Naive thymus-derived CD4-positive, alpha-beta T cell (primary cell): ENCODE data around the gene FILIP1. TPM values are rescaled to one million over a fixed set of nuclear protein-coding genes. Genes with fewer than 3 reads are reported as not detected.

ENCODE experiments used
- ATAC-seq: fragments of 150-1000 bp; cut with Tn5 transposase; 2 replicates; pipeline ENCODE4 v1.10.0; 2021; ENCODE audit warnings: mild to moderate bottlenecking, moderate library complexity
- CTCF ChIA-PET: fragments of 350-600 bp; sonication (Branson Sonifier 250); formaldehyde crosslinking; loops from one replicate; lab custom pipeline; 2021; ENCODE audit warnings: antibody characterized with exemption; lab: Charles Lee
- POLR2A ChIA-PET: fragments of 350-600 bp; sonication (Branson Sonifier 250); formaldehyde crosslinking; loops from one replicate; lab custom pipeline; 2021; ENCODE audit warnings: antibody characterized with exemption, inconsistent platforms; lab: Charles Lee
- DNase-seq, 9 donors: peaks; one replicate each; pipeline versions ENCODE4 v3.0.0 to v3.0.0-alpha.2; 2020 to 2022; ENCODE audit warnings: mixed read lengths in 1 of 9
- H3K27ac ChIP-seq: one replicate; pipeline ENCODE4 v1.7.0; 2013; ENCODE audit warnings: mild to moderate bottlenecking, low read depth, low read length, moderate library complexity
- H3K27me3 ChIP-seq, 2 donors: one replicate each; pipeline ENCODE4 v1.7.0; 2013; ENCODE audit warnings: low read length in 2 of 2, mild to moderate bottlenecking in 2 of 2, moderate library complexity in 2 of 2; ENCODE audit not compliant: control insufficient read depth in 2 of 2, insufficient read depth in 2 of 2
- H3K36me3 ChIP-seq, 3 experiments: 1 replicate in 2 of 3; 2 replicates in 1 of 3; pipeline ENCODE4 v1.7.0; 2013; ENCODE audit warnings: low read length in 3 of 3, mild to moderate bottlenecking in 3 of 3, moderate library complexity in 1 of 3; ENCODE audit not compliant: insufficient read depth in 3 of 3, control insufficient read depth in 2 of 3
- H3K4me1 ChIP-seq, 2 donors: one replicate each; pipeline ENCODE4 v1.7.0; 2013; ENCODE audit warnings: low read length in 2 of 2, mild to moderate bottlenecking in 2 of 2, moderate library complexity in 1 of 2; ENCODE audit not compliant: control insufficient read depth in 2 of 2, insufficient read depth in 2 of 2
- H3K4me3 ChIP-seq: 2 replicates; pipeline ENCODE4 v1.7.0; 2013; ENCODE audit warnings: mild to moderate bottlenecking, low read length
- H3K9me3 ChIP-seq, 3 experiments: 1 replicate in 2 of 3; 2 replicates in 1 of 3; pipeline ENCODE4 v1.7.0; 2013; ENCODE audit warnings: low read length in 3 of 3; ENCODE audit not compliant: control insufficient read depth in 2 of 3
- H3K27ac Mint-ChIP-seq, 9 donors: one replicate each; pipeline ENCODE4 v1.8.0; 2020 to 2022; ENCODE audit warnings: mixed read lengths in 9 of 9, mild to moderate bottlenecking in 8 of 9, moderate library complexity in 5 of 9, inconsistent platforms in 2 of 9
- H3K27me3 Mint-ChIP-seq, 5 donors: one replicate each; pipeline ENCODE4 v1.8.0; 2021 to 2022; ENCODE audit warnings: mixed read lengths in 5 of 5, mild to moderate bottlenecking in 1 of 5
- H3K36me3 Mint-ChIP-seq, 5 donors: one replicate each; pipeline ENCODE4 v1.8.0; 2020 to 2022; ENCODE audit warnings: mixed read lengths in 5 of 5, mild to moderate bottlenecking in 3 of 5, inconsistent platforms in 1 of 5
- H3K4me1 Mint-ChIP-seq, 7 donors: one replicate each; pipeline ENCODE4 v1.8.0; 2020 to 2022; ENCODE audit warnings: mixed read lengths in 7 of 7, mild to moderate bottlenecking in 3 of 7, inconsistent platforms in 1 of 7
- H3K4me3 Mint-ChIP-seq, 10 donors: one replicate each; pipeline ENCODE4 v1.8.0; 2020 to 2022; ENCODE audit warnings: mild to moderate bottlenecking in 10 of 10, mixed read lengths in 10 of 10, moderate library complexity in 6 of 10, inconsistent platforms in 2 of 10
- H3K9me3 Mint-ChIP-seq, 11 donors: one replicate each; pipeline ENCODE4 v1.8.0; 2020 to 2022; ENCODE audit warnings: mixed read lengths in 11 of 11, mild to moderate bottlenecking in 4 of 11, inconsistent platforms in 1 of 11, moderate library complexity in 1 of 11
- intact Hi-C, 2 donors: fragments of 100-400 bp; cut with micrococcal nuclease; formaldehyde crosslinking; loops; one replicate each; pipeline ENCODE4 v1.15.1; 2023
- polyA plus RNA-seq, 2 donors: library from polyadenylated mRNA; unstranded; fragments of 300-500 nt; fragmentation: Illumina TruSeq; gene quantifications; one replicate each; pipeline ENCODE4 v1.2.3, GENCODE V29; 2021
- total RNA-seq, 6 experiments: library from RNA in 5 of 6; stranded (reverse) in 5 of 6; gene quantifications; 1 replicate in 5 of 6; 2 replicates in 1 of 6; pipeline ENCODE4 v1.2.3 and lab custom pipeline; 2021 to 2026

The FILIP1 gene
- total and polyA plus RNA-seq, 7 experiments from 2014 or later: 0.08 to 0.15 (median 0.12) TPM; not detected in 4

- Histone ChIP-seq H3K4me3 (no peak overlapping the region), H3K27ac (no peak overlapping the region), H3K4me1 (peaks cover 5 to 11% of the 10 kb centered on the region in 2 donors), H3K9me3 (no peaks in the 10 kb centered on the region), H3K36me3 (peaks cover 0 to 6% (median 0%) of the 10 kb centered on the region in 3 experiments), H3K27me3 (no peaks in the 10 kb centered on the region)
- DNase-seq: no peak
- ChIA-PET POLR2A (no interaction called here), CTCF (no interaction called here)
- Mint-ChIP-seq H3K27ac (peak overlapping the region in 3 of 9 donors; percentile 12 to 73 (median 22)), H3K9me3 (no peaks in the 10 kb centered on the region), H3K4me1 (peaks cover 9 to 44% (median 30%) of the 10 kb centered on the region in 7 donors), H3K27me3 (no peaks in the 10 kb centered on the region), H3K4me3 (peak overlapping the region in 6 of 10 donors; percentile 2 to 80 (median 71)), H3K36me3 (peaks cover 4 to 19% (median 10%) of the 10 kb centered on the region in 5 donors)
- intact Hi-C loops: loop anchor here in 1 of 2 donors (10.0 kb wide), 1 partner anchor 408 kb away; no protein-coding TSS in a partner anchor
- ATAC-seq: no peak
Observed at GRCh38 chr6:75286955-75287354, 206.6 kb downstream of the FILIP1 start.

GRCh38 chr6:75285283-75285639 is 208.3 kb downstream of the FILIP1 start:
- Histone ChIP-seq H3K4me3 (peak overlapping the region; percentile 85), H3K36me3 (peaks cover 0 to 6% (median 0%) of the 10 kb centered on the region in 3 experiments), H3K27ac (peak overlapping the region; percentile 88), H3K4me1 (peaks cover 21% of the 10 kb centered on the region in 2 donors), H3K27me3 (no peaks in the 10 kb centered on the region), H3K9me3 (no peaks in the 10 kb centered on the region)
- peaks cover 4 to 19% (median 10%) of the 10 kb centered on the region in 5 donors for H3K36me3 Mint-ChIP-seq
- H3K9me3 Mint-ChIP-seq: no peaks in the 10 kb centered on the region
- POLR2A ChIA-PET: interaction anchor here (0.7 to 2.9 kb wide), 5 partner anchors 9 to 1636 kb away, joined by 3 to 32 read pairs (median 5); partner anchors contain the start of genes COX7A2 and SENP6
- ATAC-seq (no peak), DNase-seq (peak in 1 of 9 donors; percentile 13)
- CTCF ChIA-PET: interaction anchor here (0.6 to 2.3 kb wide), 4 partner anchors 12 to 42 kb away, joined by 3 to 9 read pairs (median 4); partner anchors contain the start of gene COX7A2
- no peak overlapping the region for H3K27ac Mint-ChIP-seq
- peaks cover 8 to 53% (median 39%) of the 10 kb centered on the region in 7 donors for H3K4me1 Mint-ChIP-seq
- no peaks in the 10 kb centered on the region for H3K27me3 Mint-ChIP-seq
- intact Hi-C loops: loop anchor here (1.0 to 10.0 kb wide), 6 partner anchors 8 to 1824 kb away; partner anchors contain the start of genes EEF1A1 (in 1 of the 2) and MTO1 (in 1 of the 2)
- H3K4me3 Mint-ChIP-seq: no peak overlapping the region

- POLR2A ChIA-PET: interaction anchor here (0.7 to 2.9 kb wide), 9 partner anchors 9 to 1763 kb away, joined by 3 to 32 read pairs (median 5); partner anchors contain the start of genes COX7A2, EEF1A1 and SENP6
Observed at GRCh38 chr6:75284632-75285282, 208.8 kb downstream of the FILIP1 start, which contains the start of gene TMEM30A. TSS of gene TMEM30A (minus strand) at chr6:75284792. CDS start at chr6:75284638, 154 bp downstream.

GRCh38 chr6:75283907-75284631 is 209.5 kb downstream of the FILIP1 start:
- no peaks in the 10 kb centered on the region for H3K9me3 Mint-ChIP-seq
- DNase-seq (peak in 6 of 9 donors; percentile 5 to 48 (median 9)), ATAC-seq (peak; percentile 14)
- no peak overlapping the region for H3K4me3 Mint-ChIP-seq
- no peaks in the 10 kb centered on the region for H3K9me3 ChIP-seq
- H3K4me1 Mint-ChIP-seq: peaks cover 0 to 56% (median 51%) of the 10 kb centered on the region in 7 donors
- ChIA-PET CTCF (interaction anchor here (0.6 to 2.3 kb wide), 4 partner anchors 10 to 40 kb away, joined by 3 to 9 read pairs (median 4); partner anchors contain the start of gene COX7A2), POLR2A (interaction anchor here (1.0 to 2.9 kb wide), 9 partner anchors 9 to 1763 kb away, joined by 3 to 32 read pairs (median 4); partner anchors contain the start of genes COX7A2, EEF1A1 and SENP6)
- no peaks in the 10 kb centered on the region for H3K27me3 Mint-ChIP-seq
- H3K36me3 ChIP-seq: peaks cover 0 to 6% (median 0%) of the 10 kb centered on the region in 3 experiments
- peak overlapping the region; percentile 85 for H3K4me3 ChIP-seq
- H3K27ac Mint-ChIP-seq: no peak overlapping the region
- no peaks in the 10 kb centered on the region for H3K27me3 ChIP-seq
- H3K36me3 Mint-ChIP-seq: peaks cover 4 to 16% (median 4%) of the 10 kb centered on the region in 5 donors
- H3K27ac ChIP-seq: peak overlapping the region; percentile 88
- H3K4me1 ChIP-seq: peaks cover 21 to 24% of the 10 kb centered on the region in 2 donors
- intact Hi-C loops: loop anchor here (1.0 to 10.0 kb wide), 12 partner anchors 17 to 1832 kb away; partner anchors contain the start of genes COX7A2 (in 2 of the 2), EEF1A1 (in 2 of the 2), CGAS (in 1 of the 2) and MTO1 (in 1 of the 2)

More at GRCh38 chr6:75284632-75285282, 208.8 kb downstream of the FILIP1 start, which contains the start of gene TMEM30A:
- peaks cover 3 to 53% (median 44%) of the 10 kb centered on the region in 7 donors for H3K4me1 Mint-ChIP-seq
- H3K9me3 ChIP-seq: no peaks in the 10 kb centered on the region
- peaks cover 4 to 18% (median 5%) of the 10 kb centered on the region in 5 donors for H3K36me3 Mint-ChIP-seq
- ATAC-seq: peak; percentile 99
- peaks cover 0 to 6% (median 0%) of the 10 kb centered on the region in 3 experiments for H3K36me3 ChIP-seq
- intact Hi-C loops: loop anchor here (1.0 to 10.0 kb wide), 14 partner anchors 9 to 1832 kb away; partner anchors contain the start of genes COX7A2 (in 2 of the 2), EEF1A1 (in 2 of the 2), CGAS (in 1 of the 2) and MTO1 (in 1 of the 2)
- peaks cover 21 to 24% of the 10 kb centered on the region in 2 donors for H3K4me1 ChIP-seq
- peak within 1 kb of the TSS; percentile 88 for H3K27ac ChIP-seq
- CTCF ChIA-PET: interaction anchor here (0.6 to 2.3 kb wide), 5 partner anchors 10 to 41 kb away, joined by 3 to 9 read pairs (median 4); partner anchors contain the start of gene COX7A2
- no peaks in the 10 kb centered on the region for H3K9me3 Mint-ChIP-seq
- H3K27me3 Mint-ChIP-seq: no peaks in the 10 kb centered on the region
- peak within 1 kb of the TSS; percentile 85 for H3K4me3 ChIP-seq
- no peaks in the 10 kb centered on the region for H3K27me3 ChIP-seq
- DNase-seq: peak; percentile 87 to 97 (median 96)
- no peak within 1 kb of the TSS for H3K27ac Mint-ChIP-seq
- no peak within 1 kb of the TSS for H3K4me3 Mint-ChIP-seq

- CTCF ChIA-PET: interaction anchor here (1.0 kb wide), 1 partner anchor 39 kb away, joined by 3 read pairs; no protein-coding TSS in a partner anchor
- H3K27ac Mint-ChIP-seq: peak overlapping the region in 3 of 9 donors; percentile 18 to 68 (median 44)
Observed at GRCh38 chr6:75282706-75283105, 210.9 kb downstream of the FILIP1 start.

More at GRCh38 chr6:75282706-75283105, 210.9 kb downstream of the FILIP1 start:
- Mint-ChIP-seq H3K9me3 (no peaks in the 10 kb centered on the region), H3K27me3 (no peaks in the 10 kb centered on the region), H3K36me3 (peaks cover 0 to 19% (median 8%) of the 10 kb centered on the region in 5 donors), H3K4me1 (peaks cover 0 to 58% (median 53%) of the 10 kb centered on the region in 7 donors), H3K4me3 (peak overlapping the region in 5 of 10 donors; percentile 46 to 88 (median 60))
- POLR2A ChIA-PET: interaction anchor here (0.7 to 1.3 kb wide), 6 partner anchors 39 to 1762 kb away, joined by 3 to 4 read pairs (median 3); partner anchors contain the start of genes EEF1A1 and SENP6
- peaks cover 0 to 6% (median 0%) of the 10 kb centered on the region in 3 experiments for H3K36me3 ChIP-seq
- H3K4me1 ChIP-seq: peaks cover 21 to 32% of the 10 kb centered on the region in 2 donors
- no peak for DNase-seq
- no peaks in the 10 kb centered on the region for H3K9me3 ChIP-seq
- peak overlapping the region; percentile 8 for H3K4me3 ChIP-seq
- ATAC-seq: no peak
- no peaks in the 10 kb centered on the region for H3K27me3 ChIP-seq
- peak overlapping the region; percentile 40 for H3K27ac ChIP-seq
- intact Hi-C loops: loop anchor here in 1 of 2 donors (5.0 to 10.0 kb wide), 2 partner anchors 412 to 1830 kb away; partner anchors contain the start of gene CGAS
